SK-N-MC (cell line): ENCODE measurements around the gene FGD5.

Experiments
- EZH2 ChIP-seq: fragments of 200-600 bp; sonication (generic); IDR thresholded peaks from one replicate; pipeline ENCODE4 v1.6.1; 2017; ENCODE audit warnings: antibody characterized with exemption
- FOXP2 ChIP-seq: optimal IDR thresholded peaks from 2 replicates; pipeline ENCODE3; 2011; ENCODE audit warnings: mild to moderate bottlenecking, moderate library complexity; ENCODE audit not compliant: insufficient read depth; ENCODE audit errors: extremely low read length, control extremely low read depth
- POLR2AphosphoS5 ChIP-seq: IDR thresholded peaks from 2 replicates; pipeline ENCODE4 v1.6.1; 2012; ENCODE audit warnings: mild to moderate bottlenecking, low read depth, low read length, borderline replicate concordance

- TF ChIP-seq POLR2AphosphoS5 (no peak), EZH2 (no peak), FOXP2 (no peak)
These were observed 58.7 kb downstream of the FGD5 start for GRCh38 chr3:14877469-14877868.
